Motor neuron (in vitro differentiated cells): ENCODE measurements around the gene SLC25A43. TPM values are rescaled to one million over a fixed set of nuclear protein-coding genes. Genes with fewer than 3 reads are reported as not detected.
A peak's percentile ranks its signal among the peaks of the same experiment; 100 is the strongest.

Source experiments
- ATAC-seq, 8 experiments: fragments of 200-7000 bp; cut with Tn5 transposase; replicated peaks in 6 of 8; 2 replicates each; pipeline ENCODE4 v1.8.0; 2021; ENCODE audit warnings: mild to moderate bottlenecking in 8 of 8, moderate library complexity in 8 of 8
- H3K27ac ChIP-seq, 2 donors: fragments of 250-450 bp; sonication (Bioruptor Pico); 2 replicates each; pipeline ENCODE4 v1.9.0; 2021; ENCODE audit warnings: antibody characterized with exemption in 2 of 2, mild to moderate bottlenecking in 2 of 2, moderate library complexity in 1 of 2
- H3K4me1 ChIP-seq, 2 donors: fragments of 250-450 bp; sonication (Bioruptor Pico); replicated peaks in 1 of 2; 2 replicates each; pipeline ENCODE4 v1.6.1; 2021; ENCODE audit warnings: antibody characterized with exemption in 2 of 2, mild to moderate bottlenecking in 2 of 2, moderate library complexity in 1 of 2
- H3K4me3 ChIP-seq, 5 donors: fragments of 250-450 bp; sonication (Bioruptor Pico); 2 replicates each; pipeline ENCODE4 v1.9.0; 2021; ENCODE audit warnings: antibody characterized with exemption in 5 of 5, mild to moderate bottlenecking in 5 of 5, moderate library complexity in 4 of 5
- WGBS, 10 experiments: fragments of 450-650 bp; shearing (Covaris generic); methylation state at CpG; one replicate each; pipeline ENCODE4 v1.0.0; 2022; 5-methylcytosine and 5-hydroxymethylcytosine counted together
- in situ Hi-C, 9 experiments: fragments of 400-800 bp; cut with MboI; loops; one replicate each; pipeline ENCODE4 v1.15.0; 2021; ENCODE audit warnings: low sequenced_read_pairs in 9 of 9, low pct_unique_long_range_greater_than_20kb in 2 of 9; ENCODE audit not compliant: unreplicated experiment in 9 of 9
- total RNA-seq, 8 experiments: library from RNA; unstranded; fragments of 300-600 nt; gene quantifications; 2 replicates each; pipeline versions ENCODE4 v1.2.3 to v1.2.4, GENCODE V29; 2022

Gene SLC25A43
- total RNA-seq, 8 experiments from 2014 or later: 0.16 to 8.3 (median 2.1) TPM

- Histone ChIP-seq H3K4me1 (no peaks in the 10 kb centered on the region), H3K27ac (no peak overlapping the region), H3K4me3 (no peak overlapping the region)
- ATAC-seq: no peak
- in situ Hi-C loops: no loop called here
- 62% methylated on average over 4 of the region's 4 CpGs; no CpG with 5 or more reads in 9 of the 10 experiments for WGBS, 10 experiments
Observed at GRCh38 chrX:119389214-119389613, 9.9 kb upstream of the SLC25A43 start.

GRCh38 chrX:119389871-119390501 is 9.2 kb upstream of the SLC25A43 start:
- Histone ChIP-seq H3K27ac (no peak overlapping the region), H3K4me3 (no peak overlapping the region), H3K4me1 (no peaks in the 10 kb centered on the region)
- 18 to 40% methylated on average over 4 to 7 of the region's 7 CpGs; no CpG with 5 or more reads in 8 of the 10 experiments for WGBS, 10 experiments
- no peak for ATAC-seq
- in situ Hi-C loops: no loop called here

GRCh38 chrX:119391279-119391678 is 7.9 kb upstream of the SLC25A43 start:
- in situ Hi-C loops: no loop called here
- no peak overlapping the region for H3K4me3 ChIP-seq
- 38 to 100% (median 50%) methylated on average over 1 of the region's 8 CpGs; no CpG with 5 or more reads in 7 of the 10 experiments for WGBS, 10 experiments
- no peaks in the 10 kb centered on the region for H3K4me1 ChIP-seq
- peak in 1 of 8 experiments; percentile 20 for ATAC-seq
- H3K27ac ChIP-seq: no peak overlapping the region

- in situ Hi-C loops: no loop called here
- no peak for ATAC-seq
- WGBS, 10 experiments: 28 to 80% methylated on average over 1 to 2 of the region's 2 CpGs; no CpG with 5 or more reads in 8 of the 10 experiments
- Histone ChIP-seq H3K4me1 (no peaks in the 10 kb centered on the region), H3K27ac (no peak overlapping the region), H3K4me3 (no peak overlapping the region)
Observed at GRCh38 chrX:119393144-119393543, 6.0 kb upstream of the SLC25A43 start.

- in situ Hi-C loops: no loop called here
- 0 to 22% methylated on average over 1 to 3 of the region's 3 CpGs; no CpG with 5 or more reads in 8 of the 10 experiments for WGBS, 10 experiments
- peak in 2 of 8 experiments; percentile 14 to 16 for ATAC-seq
- H3K27ac ChIP-seq: no peak overlapping the region
- no peak overlapping the region for H3K4me3 ChIP-seq
- peaks cover 0 to 2% of the 10 kb centered on the region in 2 donors for H3K4me1 ChIP-seq
Observed at GRCh38 chrX:119398587-119398973, 556 bp upstream of the SLC25A43 start.

GRCh38 chrX:119399772-119400101 is 601 bp downstream of the SLC25A43 start:
- peak in 3 of 8 experiments; percentile 45 to 56 (median 47) for ATAC-seq
- no peak overlapping the region for H3K27ac ChIP-seq
- 42 to 61% methylated on average over 5 to 6 of the region's 12 CpGs; no CpG with 5 or more reads in 8 of the 10 experiments for WGBS, 10 experiments

GRCh38 chrX:119401569-119401968 is 2.4 kb downstream of the SLC25A43 start:
- no peak overlapping the region for H3K4me3 ChIP-seq
- H3K27ac ChIP-seq: no peak overlapping the region
- in situ Hi-C loops: no loop called here
- WGBS, 10 experiments: 53 to 100% (median 54%) methylated on average over 1 to 4 of the region's 4 CpGs; no CpG with 5 or more reads in 7 of the 10 experiments
- no peak for ATAC-seq
- H3K4me1 ChIP-seq: peaks cover 0 to 2% of the 10 kb centered on the region in 2 donors

More at GRCh38 chrX:119399772-119400101, 601 bp downstream of the SLC25A43 start:
- H3K4me3 ChIP-seq: peak overlapping the region in 4 of 5 donors; percentile 27 to 39 (median 32)
- in situ Hi-C loops: no loop called here
- H3K4me1 ChIP-seq: peaks cover 0 to 2% of the 10 kb centered on the region in 2 donors

GRCh38 chrX:119402588-119402987 is 3.5 kb downstream of the SLC25A43 start:
- WGBS, 10 experiments: 33 to 100% (median 80%) methylated on average over 1 to 4 of the region's 4 CpGs; no CpG with 5 or more reads in 5 of the 10 experiments
- in situ Hi-C loops: no loop called here
- H3K4me1 ChIP-seq: peaks cover 0 to 2% of the 10 kb centered on the region in 2 donors
- ATAC-seq: no peak
- no peak overlapping the region for H3K27ac ChIP-seq
- H3K4me3 ChIP-seq: no peak overlapping the region

GRCh38 chrX:119406776-119407175 is 7.6 kb downstream of the SLC25A43 start:
- no peak overlapping the region for H3K27ac ChIP-seq
- WGBS, 10 experiments: 86 to 100% methylated on average over 1 of the region's 1 CpG; no CpG with 5 or more reads in 8 of the 10 experiments

GRCh38 chrX:119407681-119408080 is 8.5 kb downstream of the SLC25A43 start:
- no peak for ATAC-seq
- in situ Hi-C loops: no loop called here

More at GRCh38 chrX:119406776-119407175, 7.6 kb downstream of the SLC25A43 start:
- Histone ChIP-seq H3K4me1 (no peaks in the 10 kb centered on the region), H3K4me3 (no peak overlapping the region)
- in situ Hi-C loops: no loop called here
- peak in 1 of 8 experiments; percentile 57 for ATAC-seq

GRCh38 chrX:119410027-119410819 is 11.1 kb downstream of the SLC25A43 start:
- in situ Hi-C loops: no loop called here
- no peaks in the 10 kb centered on the region for H3K4me1 ChIP-seq
- H3K27ac ChIP-seq: no peak overlapping the region
- H3K4me3 ChIP-seq: no peak overlapping the region
- peak in 3 of 8 experiments; percentile 90 to 97 (median 95) for ATAC-seq
- 23 to 100% (median 62%) methylated on average over 1 to 6 of the region's 15 CpGs; no CpG with 5 or more reads in 7 of the 10 experiments for WGBS, 10 experiments

More at GRCh38 chrX:119407681-119408080, 8.5 kb downstream of the SLC25A43 start:
- Histone ChIP-seq H3K4me1 (no peaks in the 10 kb centered on the region), H3K27ac (no peak overlapping the region), H3K4me3 (no peak overlapping the region)
- 24 to 100% (median 70%) methylated on average over 1 to 7 of the region's 9 CpGs; no CpG with 5 or more reads in 4 of the 10 experiments for WGBS, 10 experiments

GRCh38 chrX:119410854-119411253 is 11.7 kb downstream of the SLC25A43 start:
- ATAC-seq: peak in 1 of 8 experiments; percentile 19

GRCh38 chrX:119411959-119412358 is 12.8 kb downstream of the SLC25A43 start:
- H3K4me1 ChIP-seq: no peaks in the 10 kb centered on the region
- WGBS, 10 experiments: 57 to 100% (median 81%) methylated on average over 2 to 6 of the region's 7 CpGs; no CpG with 5 or more reads in 7 of the 10 experiments
- in situ Hi-C loops: no loop called here
- no peak overlapping the region for H3K4me3 ChIP-seq
- ATAC-seq: no peak
- H3K27ac ChIP-seq: no peak overlapping the region

More at GRCh38 chrX:119410854-119411253, 11.7 kb downstream of the SLC25A43 start:
- Histone ChIP-seq H3K4me3 (no peak overlapping the region), H3K4me1 (no peaks in the 10 kb centered on the region), H3K27ac (no peak overlapping the region)
- in situ Hi-C loops: no loop called here
- WGBS, 10 experiments: 30% methylated on average over 3 of the region's 3 CpGs; no CpG with 5 or more reads in 9 of the 10 experiments
